RWPE2 (cell line): Measurements from ENCODE around the gene TUBB2A.

Experiments used
- ATAC-seq: fragments of 200-7000 bp; cut with Tn5 transposase; 3 replicates; pipeline ENCODE4 v1.9.1; 2021; ENCODE audit warnings: low read depth
- DNase-seq: peaks from one replicate; pipeline ENCODE4 v3.0.0-alpha.2; 2020; ENCODE audit warnings: low spot score
- H3K27ac ChIP-seq: fragments of 450-650 bp; 2 replicates; pipeline ENCODE4 v1.5.1; 2017; ENCODE audit warnings: mild to moderate bottlenecking; ENCODE audit not compliant: poor library complexity, severe bottlenecking
- H3K27me3 ChIP-seq: fragments of 250-450 bp; sonication (Bioruptor Pico); 2 replicates; pipeline ENCODE4 v1.5.1; 2021; ENCODE audit warnings: mild to moderate bottlenecking, moderate library complexity; ENCODE audit not compliant: insufficient read depth, poor library complexity, severe bottlenecking
- H3K36me3 ChIP-seq: fragments of 250-450 bp; sonication (Bioruptor Pico); 2 replicates; pipeline ENCODE4 v1.5.1; 2020; ENCODE audit warnings: low read depth, mild to moderate bottlenecking, moderate library complexity
- H3K4me1 ChIP-seq: fragments of 250-450 bp; sonication (Bioruptor Pico); 2 replicates; pipeline ENCODE4 v1.5.1; 2021; ENCODE audit warnings: mild to moderate bottlenecking, moderate library complexity; ENCODE audit not compliant: insufficient read depth, poor library complexity, severe bottlenecking
- H3K4me3 ChIP-seq: fragments of 250-450 bp; sonication (Bioruptor Pico); 2 replicates; pipeline ENCODE4 v1.5.1; 2021; ENCODE audit warnings: mild to moderate bottlenecking, moderate library complexity; ENCODE audit not compliant: severe bottlenecking
- H3K9me3 ChIP-seq: fragments of 250-450 bp; sonication (Bioruptor Pico); 2 replicates; pipeline ENCODE4 v1.5.1; 2021; ENCODE audit warnings: mild to moderate bottlenecking, moderate library complexity; ENCODE audit not compliant: severe bottlenecking
- CTCF ChIP-seq: fragments of 450-650 bp; IDR thresholded peaks from one replicate; pipeline ENCODE4 v1.5.1; 2017; ENCODE audit warnings: mild to moderate bottlenecking, moderate library complexity; ENCODE audit not compliant: poor library complexity, severe bottlenecking

TUBB2A gene

GRCh38 chr6:3165631-3166534 is 8.5 kb upstream of the TUBB2A start:
- no peaks in the 10 kb centered on the region for H3K9me3 ChIP-seq
- TF ChIP-seq CTCF = no peak
- no peaks in the 10 kb centered on the region for H3K36me3 ChIP-seq
- H3K4me3 ChIP-seq = no peak overlapping the region
- H3K27me3 ChIP-seq = no peaks in the 10 kb centered on the region
- H3K27ac ChIP-seq = no peak overlapping the region
- no peaks in the 10 kb centered on the region for H3K4me1 ChIP-seq
- ATAC-seq (no peak), DNase-seq (no peak)

- no peak for TF ChIP-seq CTCF
- DNase-seq = no peak
- ATAC-seq = no peak
- Histone ChIP-seq H3K4me3 (no peak overlapping the region), H3K9me3 (no peaks in the 10 kb centered on the region), H3K27ac (no peak overlapping the region), H3K4me1 (peaks cover 6% of the 10 kb centered on the region), H3K27me3 (no peaks in the 10 kb centered on the region), H3K36me3 (no peaks in the 10 kb centered on the region)
Observed at GRCh38 chr6:3164388-3164787, 7.0 kb upstream of the TUBB2A start.

GRCh38 chr6:3163248-3163594 is 5.9 kb upstream of the TUBB2A start:
- H3K36me3 ChIP-seq = no peaks in the 10 kb centered on the region
- H3K4me3 ChIP-seq = peak overlapping the region; percentile 51
- peaks cover 11% of the 10 kb centered on the region for H3K4me1 ChIP-seq
- peak; percentile 29 for TF ChIP-seq CTCF
- ATAC-seq = no peak
- H3K9me3 ChIP-seq = no peaks in the 10 kb centered on the region
- peak overlapping the region; percentile 40 for H3K27ac ChIP-seq
- no peaks in the 10 kb centered on the region for H3K27me3 ChIP-seq
- DNase-seq = no peak

GRCh38 chr6:3162565-3163247 is 5.4 kb upstream of the TUBB2A start:
- ATAC-seq (peak; percentile 85), DNase-seq (no peak)
- TF ChIP-seq CTCF = no peak
- Histone ChIP-seq H3K9me3 (no peaks in the 10 kb centered on the region), H3K27ac (peak overlapping the region; percentile 40), H3K27me3 (no peaks in the 10 kb centered on the region), H3K4me1 (peaks cover 11% of the 10 kb centered on the region), H3K4me3 (peak overlapping the region; percentile 51), H3K36me3 (no peaks in the 10 kb centered on the region)
